ENCODE data around the gene SFSWAP.

DNA sequence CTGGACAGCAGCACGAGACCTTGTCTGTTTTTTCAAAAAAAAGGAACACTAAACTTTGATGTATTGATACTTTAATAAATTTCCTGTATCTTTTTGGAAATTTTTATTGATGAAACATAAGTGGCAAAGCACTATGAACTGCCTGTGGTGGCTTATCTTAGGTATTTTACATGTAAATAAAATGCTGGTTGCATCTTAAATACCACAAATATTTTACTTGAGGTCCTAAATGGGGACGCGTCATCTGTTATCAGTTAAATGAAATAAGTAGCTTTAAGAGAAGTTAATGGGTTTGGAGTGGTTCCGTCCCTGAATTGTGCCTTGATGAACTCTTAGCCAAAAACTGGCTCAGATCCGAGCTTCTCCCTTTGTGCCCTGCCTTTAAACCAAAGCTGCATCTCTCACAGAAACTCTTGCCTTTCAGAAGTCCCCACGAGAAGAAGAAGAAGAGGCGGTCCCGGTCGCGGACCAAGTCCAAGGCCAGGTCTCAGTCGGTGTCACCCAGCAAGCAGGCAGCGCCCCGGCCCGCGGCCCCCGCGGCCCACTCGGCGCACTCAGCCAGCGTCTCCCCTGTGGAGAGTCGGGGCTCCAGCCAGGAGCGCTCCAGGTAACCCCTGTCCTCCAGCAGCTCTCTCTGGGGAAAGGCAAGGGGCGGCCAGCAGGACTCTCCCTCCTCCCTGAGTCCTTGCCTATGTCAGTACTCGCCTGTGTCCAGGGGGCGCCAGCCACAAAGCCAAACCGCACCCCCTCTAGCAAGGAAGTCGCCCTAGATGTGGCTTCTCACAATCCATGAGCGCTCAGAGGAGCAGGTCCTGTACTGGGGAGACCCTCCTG lies 86.1 kb downstream of the SFSWAP start:
- TF ChIP-seq POLR2AphosphoS5 (IDR thresholded peaks at IDR 0.05; ENCODE audit: low read depth, low read length) = no peak
- no peak for TF ChIP-seq TAF1 (IDR thresholded peaks at IDR 0.05; ENCODE audit: borderline replicate concordance, insufficient read depth, low read length)
